Large intestine (tissue), 3 donors: ENCODE measurements around the gene MPP2. TPM values are rescaled to one million over a fixed set of nuclear protein-coding genes. Genes with fewer than 3 reads are reported as not detected.

Experiments used
- DNase-seq, 2 donors: peaks; one replicate each; pipeline versions ENCODE4 v3.0.0 to v3.0.0-alpha.2; 2013
- H3K27ac ChIP-seq: one replicate; pipeline ENCODE4 v1.5.1; 2013; ENCODE audit warnings: low read length
- H3K27me3 ChIP-seq: 2 replicates; pipeline ENCODE4 v1.6.1; 2013; ENCODE audit warnings: low read length; ENCODE audit not compliant: control insufficient read depth, insufficient read depth
- H3K36me3 ChIP-seq: 2 replicates; pipeline ENCODE4 v1.6.1; 2013; ENCODE audit warnings: low read length; ENCODE audit not compliant: control insufficient read depth, insufficient read depth
- H3K4me1 ChIP-seq: one replicate; pipeline ENCODE4 v1.6.1; 2013; ENCODE audit warnings: low read length; ENCODE audit not compliant: control insufficient read depth, insufficient read depth
- H3K4me3 ChIP-seq: one replicate; pipeline ENCODE4 v1.5.1; 2013; ENCODE audit warnings: low read length
- H3K9me3 ChIP-seq: one replicate; pipeline ENCODE4 v1.6.1; 2013; ENCODE audit warnings: mild to moderate bottlenecking, low read depth, low read length, moderate library complexity; ENCODE audit not compliant: control insufficient read depth
- WGBS: methylation state at CpG from one replicate; pipeline ENCODE4 v1.1.5; 2013; ENCODE audit warnings: low lambda C conversion rate; ENCODE audit not compliant: insufficient coverage; 5-methylcytosine and 5-hydroxymethylcytosine counted together
- polyA plus RNA-seq: library from polyadenylated mRNA; unstranded; fragments of 120-200 nt; gene quantifications from one replicate; pipeline ENCODE4 v1.2.1, GENCODE V29; 2013

MPP2 gene
- polyA plus RNA-seq, 1 donor = 3.4 TPM

- Histone ChIP-seq H3K4me3 (no peak overlapping the region), H3K27me3 (peaks cover 4% of the 10 kb centered on the region), H3K36me3 (no peaks in the 10 kb centered on the region), H3K4me1 (no peaks in the 10 kb centered on the region), H3K9me3 (no peaks in the 10 kb centered on the region), H3K27ac (no peak overlapping the region)
- no peak for DNase-seq
- WGBS = no CpG with 5 or more reads among the region's 5 CpGs
Measured at GRCh38 chr17:43891851-43892646, 15.3 kb downstream of the MPP2 start.

GRCh38 chr17:43890240-43890639 lies 17.1 kb downstream of the MPP2 start:
- H3K9me3 ChIP-seq = no peaks in the 10 kb centered on the region
- WGBS = no CpG with 5 or more reads among the region's 1 CpG
- DNase-seq = no peak

DNA sequence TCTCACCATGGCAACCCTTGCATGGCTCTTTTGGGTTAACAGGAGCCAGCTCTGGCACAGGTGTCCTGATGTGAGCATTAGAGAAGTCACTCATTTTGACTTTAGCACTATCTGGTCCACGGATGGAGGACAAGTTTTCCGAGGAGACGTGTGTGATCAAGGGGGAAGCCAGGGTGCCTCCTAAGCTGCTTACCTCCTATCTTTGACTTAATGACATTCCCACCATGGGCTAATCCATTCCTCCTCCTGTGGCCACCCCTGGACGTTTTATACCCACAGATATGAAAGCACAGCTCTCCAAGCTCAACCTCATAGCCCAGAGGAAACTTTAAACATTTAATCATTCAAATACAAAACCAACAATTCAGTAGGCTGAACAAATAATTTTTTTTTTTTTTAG lies 18.8 kb downstream of the MPP2 start:
- WGBS = 60% methylated on average over 1 of the region's 4 CpGs
- no peak for DNase-seq
- H3K27me3 ChIP-seq = no peaks in the 10 kb centered on the region
- no peaks in the 10 kb centered on the region for H3K9me3 ChIP-seq
- H3K36me3 ChIP-seq = no peaks in the 10 kb centered on the region
- H3K4me3 ChIP-seq = no peak overlapping the region
- no peak overlapping the region for H3K27ac ChIP-seq
- no peaks in the 10 kb centered on the region for H3K4me1 ChIP-seq

More at GRCh38 chr17:43890240-43890639, 17.1 kb downstream of the MPP2 start:
- Histone ChIP-seq H3K36me3 (no peaks in the 10 kb centered on the region), H3K27ac (no peak overlapping the region), H3K4me1 (no peaks in the 10 kb centered on the region), H3K4me3 (no peak overlapping the region), H3K27me3 (no peaks in the 10 kb centered on the region)

DNA sequence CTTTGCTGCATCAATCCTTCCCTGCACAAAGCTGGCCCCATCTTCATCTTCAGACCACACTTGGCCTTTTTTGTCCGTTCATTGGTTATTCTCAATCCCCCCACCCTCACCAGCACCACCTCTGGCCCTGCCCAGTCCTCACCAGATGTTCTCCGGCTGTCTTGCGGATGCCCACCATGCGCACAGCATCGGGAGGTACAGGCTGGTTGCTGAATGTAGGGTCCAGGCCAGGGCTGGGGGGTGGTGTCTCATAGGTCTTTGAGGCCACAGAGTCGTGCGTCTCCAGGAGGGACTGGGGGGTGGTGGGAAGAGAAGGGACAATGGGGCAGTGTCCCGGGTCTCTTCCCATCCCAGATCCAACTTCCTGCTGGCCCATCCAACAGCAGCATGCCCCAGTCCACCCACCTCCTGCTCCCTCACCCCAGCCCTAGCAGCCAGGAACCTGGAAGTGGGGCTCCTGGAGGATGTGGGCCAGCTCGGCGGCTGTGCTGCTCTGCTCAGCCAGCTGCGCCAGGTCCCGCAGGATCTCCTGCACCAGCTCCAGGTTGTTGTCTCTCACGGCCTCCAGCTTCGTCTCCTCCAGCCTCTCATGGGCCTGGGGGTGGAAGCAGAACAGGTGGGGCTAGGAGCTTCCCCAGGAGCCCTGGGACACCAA lies 24.4 kb downstream of the MPP2 start:
- no peak for DNase-seq
- peaks cover 17% of the 10 kb centered on the region for H3K4me1 ChIP-seq
- H3K9me3 ChIP-seq = no peaks in the 10 kb centered on the region
- H3K27ac ChIP-seq = no peak overlapping the region
- WGBS = 100% methylated on average over 1 of the region's 14 CpGs
- H3K4me3 ChIP-seq = no peak overlapping the region
- H3K27me3 ChIP-seq = no peaks in the 10 kb centered on the region
- no peaks in the 10 kb centered on the region for H3K36me3 ChIP-seq

- Histone ChIP-seq H3K4me3 (no peak overlapping the region), H3K9me3 (no peaks in the 10 kb centered on the region), H3K27me3 (no peaks in the 10 kb centered on the region), H3K36me3 (no peaks in the 10 kb centered on the region), H3K4me1 (peaks cover 27% of the 10 kb centered on the region), H3K27ac (no peak overlapping the region)
- WGBS = no CpG with 5 or more reads among the region's 27 CpGs
- DNase-seq = no peak
Measured at GRCh38 chr17:43881758-43882505, 25.4 kb downstream of the MPP2 start.

DNA sequence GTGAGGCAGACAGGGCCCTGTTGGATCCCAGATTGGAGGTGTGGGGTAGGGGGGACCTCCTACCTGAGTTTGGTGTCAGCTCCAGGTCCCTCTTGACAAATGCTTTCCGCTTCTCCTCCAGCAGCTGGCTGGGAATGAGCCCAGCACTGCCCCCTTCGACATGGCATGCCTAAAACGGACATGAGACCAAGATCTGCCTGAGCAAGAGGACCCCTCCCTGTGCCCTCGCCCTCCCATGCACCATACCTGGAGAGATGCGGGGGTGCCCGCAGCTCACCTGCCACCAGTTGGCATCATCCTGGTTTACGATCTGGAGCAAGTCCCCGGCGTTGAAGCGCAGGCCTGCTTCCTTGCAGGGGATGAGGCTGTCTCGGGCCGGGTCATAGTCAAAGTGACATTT lies 26.2 kb downstream of the MPP2 start:
- Histone ChIP-seq H3K4me3 (no peak overlapping the region), H3K27me3 (no peaks in the 10 kb centered on the region), H3K36me3 (no peaks in the 10 kb centered on the region), H3K9me3 (no peaks in the 10 kb centered on the region), H3K4me1 (peaks cover 32% of the 10 kb centered on the region), H3K27ac (no peak overlapping the region)
- DNase-seq = no peak
- no CpG with 5 or more reads among the region's 12 CpGs for WGBS

DNA sequence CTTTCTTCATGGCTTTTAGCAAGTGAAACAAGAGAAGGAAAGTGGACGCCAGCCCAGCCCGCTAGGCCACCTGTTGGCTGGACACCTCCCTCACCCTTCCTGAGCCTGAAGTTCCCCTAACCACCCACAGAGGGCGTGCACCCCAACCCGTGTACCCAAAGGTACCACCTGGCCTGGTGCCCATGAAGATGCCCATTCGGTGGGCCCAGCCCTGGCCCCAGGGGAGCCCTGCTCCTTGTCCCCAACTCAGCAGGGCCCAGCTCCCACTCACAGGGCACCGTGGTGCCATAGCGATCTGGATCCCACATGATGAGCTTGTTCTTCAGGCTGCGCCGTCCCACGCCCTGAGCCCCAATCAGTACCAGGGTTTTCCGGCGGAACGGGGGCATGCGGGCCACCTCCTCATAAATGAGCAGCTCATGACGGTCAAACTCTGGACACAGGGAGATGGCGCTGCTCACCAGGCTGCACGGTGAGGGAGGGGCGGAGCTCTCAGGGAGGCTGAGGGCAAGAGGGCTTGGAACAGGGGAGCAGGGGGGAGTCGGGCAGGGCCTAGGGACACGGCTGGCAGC lies 26.8 kb downstream of the MPP2 start:
- H3K36me3 ChIP-seq = no peaks in the 10 kb centered on the region
- H3K9me3 ChIP-seq = no peaks in the 10 kb centered on the region
- peaks cover 32% of the 10 kb centered on the region for H3K4me1 ChIP-seq
- no peak overlapping the region for H3K27ac ChIP-seq
- H3K27me3 ChIP-seq = no peaks in the 10 kb centered on the region
- no peak overlapping the region for H3K4me3 ChIP-seq
- WGBS = no CpG with 5 or more reads among the region's 20 CpGs
- DNase-seq = peak in 1 of 2 donors; percentile 20

DNA sequence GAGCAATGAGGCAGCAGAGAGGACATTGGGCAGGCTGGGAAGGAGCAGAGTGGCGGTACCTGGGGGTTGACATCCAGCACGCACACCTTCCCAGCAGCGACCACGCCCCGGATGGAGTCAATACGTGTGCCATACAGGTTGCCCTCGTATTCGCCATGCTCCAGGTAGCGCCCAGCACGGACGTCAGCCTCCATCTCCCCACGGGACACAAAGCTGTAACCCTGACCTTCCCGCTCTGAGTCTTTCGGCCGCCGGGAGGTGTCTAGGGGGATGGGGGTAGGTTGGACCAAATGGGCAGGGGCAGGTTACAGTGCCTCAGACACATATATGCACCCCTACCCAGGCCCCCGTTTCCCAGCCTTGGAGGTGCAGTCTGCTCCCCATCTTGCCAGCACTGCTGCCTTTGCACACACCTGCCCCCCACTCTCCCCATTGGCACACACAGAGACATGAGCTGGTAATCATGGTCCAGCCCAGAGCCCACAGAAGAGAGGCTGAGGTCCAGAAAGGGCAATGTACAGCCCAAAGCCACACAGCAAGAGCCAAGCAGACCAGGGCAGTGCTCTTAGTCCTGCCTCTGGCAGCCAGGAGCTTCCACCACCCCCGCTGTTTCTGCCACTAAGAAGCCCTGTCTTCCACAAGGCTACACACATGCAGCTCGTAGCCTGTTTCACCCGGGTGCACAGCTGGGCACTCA lies 27.5 kb downstream of the MPP2 start:
- Histone ChIP-seq H3K9me3 (no peaks in the 10 kb centered on the region), H3K4me3 (no peak overlapping the region), H3K36me3 (no peaks in the 10 kb centered on the region), H3K27me3 (no peaks in the 10 kb centered on the region), H3K27ac (no peak overlapping the region), H3K4me1 (peaks cover 37% of the 10 kb centered on the region)
- DNase-seq = no peak
- WGBS = no CpG with 5 or more reads among the region's 20 CpGs

GRCh38 chr17:43878260-43879175 lies 28.8 kb downstream of the MPP2 start:
- Histone ChIP-seq H3K27me3 (no peaks in the 10 kb centered on the region), H3K27ac (peak overlapping the region; percentile 29), H3K9me3 (no peaks in the 10 kb centered on the region), H3K4me3 (no peak overlapping the region), H3K4me1 (peaks cover 49% of the 10 kb centered on the region), H3K36me3 (no peaks in the 10 kb centered on the region)
- DNase-seq = peak; percentile 85 to 90
- WGBS = no CpG with 5 or more reads among the region's 13 CpGs
